Measurements from ENCODE around the gene LAMA2. TPM values are rescaled to one million over a fixed set of nuclear protein-coding genes. Genes with fewer than 3 reads are reported as not detected.

The LAMA2 gene
- total RNA-seq, 1 experiment from 2014 or later = 0.28 TPM

GRCh38 chr6:129312880-129313279, 429.9 kb downstream of the LAMA2 start:
- no TSS peak for BruUV-seq (replicated peaks)
- TF ChIP-seq TCF7L2 (IDR thresholded peaks at IDR 0.05; ENCODE audit: low read depth, low read length) (0 out of 2 replicates have a peak, but pooled peaks have one; percentile 37), CTCF (IDR thresholded peaks at IDR 0.05) (no peak), REST (IDR thresholded peaks at IDR 0.05; ENCODE audit: insufficient read depth in 1 of 2, low read depth in 2 of 2, low read length in 1 of 2) (no peak), POLR2AphosphoS5 (IDR thresholded peaks at IDR 0.05; ENCODE audit: low read depth, low read length) (no peak; the same call in 1 of the 2 replicates)
- H3K4me3 ChIP-seq (ENCODE audit: low read depth in 2 of 2, low read length in 2 of 2) = no peak overlapping the region
- DNase-seq (ENCODE audit: low read depth, low spot score) (no peak), ATAC-seq (peak; percentile 97)
- H3K4me1 ChIP-seq (ENCODE audit: control insufficient read depth, insufficient read depth, low read length) = peaks cover 12% of the 10 kb centered on the region
- H3K36me3 ChIP-seq (ENCODE audit: control insufficient read depth, insufficient read depth, low read length) = no peaks in the 10 kb centered on the region
- H3K27ac ChIP-seq (ENCODE audit: low read length) = peak overlapping the region; percentile 91
- no peaks in the 10 kb centered on the region for H3K9me3 ChIP-seq (ENCODE audit: control insufficient read depth, insufficient read depth, low read depth, low read length)
- intact Hi-C loops (cut with micrococcal nuclease; ENCODE audit: unreplicated experiment) (no loop called here), in situ Hi-C loops (cut with HindIII; ENCODE audit: low pct_unique_long_range_greater_than_20kb, low sequenced_read_pairs) (no loop called here)
- H3K27me3 ChIP-seq (ENCODE audit: control insufficient read depth, insufficient read depth, low read length) = no peaks in the 10 kb centered on the region
- ChIA-PET CTCF (no interaction called here), POLR2A (no interaction called here)

- no peak for ATAC-seq
- no TSS peak for BruUV-seq (replicated peaks)
These were observed 431.6 kb downstream of the LAMA2 start for GRCh38 chr6:129314575-129314974.

More at GRCh38 chr6:129314575-129314974, 431.6 kb downstream of the LAMA2 start:
- Histone ChIP-seq H3K36me3 (ENCODE audit: control insufficient read depth, insufficient read depth, low read length) (no peaks in the 10 kb centered on the region), H3K4me1 (ENCODE audit: control insufficient read depth, insufficient read depth, low read length) (peaks cover 16% of the 10 kb centered on the region), H3K27ac (ENCODE audit: low read length) (peak overlapping the region; percentile 92; the same call in 1 of the 2 replicates), H3K9me3 (ENCODE audit: control insufficient read depth, insufficient read depth, low read depth, low read length) (no peaks in the 10 kb centered on the region), H3K27me3 (ENCODE audit: control insufficient read depth, insufficient read depth, low read length) (no peaks in the 10 kb centered on the region), H3K4me3 (ENCODE audit: low read depth in 2 of 2, low read length in 2 of 2) (no peak overlapping the region)
- in situ Hi-C loops (cut with HindIII; ENCODE audit: low pct_unique_long_range_greater_than_20kb, low sequenced_read_pairs) (no loop called here), intact Hi-C loops (cut with micrococcal nuclease; ENCODE audit: unreplicated experiment) (no loop called here)
- no peak for DNase-seq (ENCODE audit: low read depth, low spot score)
- TF ChIP-seq CTCF (IDR thresholded peaks at IDR 0.05) (no peak), POLR2AphosphoS5 (IDR thresholded peaks at IDR 0.05; ENCODE audit: low read depth, low read length) (no peak), SIN3A (IDR thresholded peaks at IDR 0.05; ENCODE audit: borderline replicate concordance, insufficient read depth, low read depth, low read length) (no peak), REST (IDR thresholded peaks at IDR 0.05; ENCODE audit: insufficient read depth in 1 of 2, low read depth in 2 of 2, low read length in 1 of 2) (no peak)
- POLR2A ChIA-PET = no interaction called here
- CTCF ChIA-PET = no interaction called here
